Smooth muscle cell (in vitro differentiated cells): ENCODE data around the gene FHL3. TPM values are rescaled to one million over a fixed set of nuclear protein-coding genes. Genes with fewer than 3 reads are reported as not detected.

Experiments used
- DNase-seq: peaks from one replicate; lab custom pipeline; 2025; ENCODE audit not compliant: unreplicated experiment; lab: John Stamatoyannopoulos, UW
- H2AFZ ChIP-seq: fragments of 200-600 bp; sonication (generic); 2 replicates; pipeline ENCODE4 v1.6.0; 2016; ENCODE audit warnings: antibody characterized with exemption, low read depth, mild to moderate bottlenecking
- H3F3A ChIP-seq: fragments of 200-600 bp; sonication (generic); 2 replicates; pipeline ENCODE4 v1.6.0; 2017; ENCODE audit warnings: antibody characterized with exemption, low read depth
- H3K27ac ChIP-seq: fragments of 200-600 bp; sonication (generic); 2 replicates; pipeline ENCODE4 v1.5.1; 2016; ENCODE audit warnings: low read depth, mild to moderate bottlenecking
- H3K27me3 ChIP-seq: fragments of 200-600 bp; sonication (generic); 2 replicates; pipeline ENCODE4 v1.6.1; 2016; ENCODE audit warnings: low read depth, mild to moderate bottlenecking
- H3K36me3 ChIP-seq: fragments of 200-600 bp; sonication (generic); 2 replicates; pipeline ENCODE4 v1.5.1; 2016; ENCODE audit warnings: low read depth
- H3K4me1 ChIP-seq: fragments of 200-600 bp; sonication (generic); 2 replicates; pipeline ENCODE4 v1.5.1; 2016; ENCODE audit warnings: low read depth
- H3K4me2 ChIP-seq: fragments of 200-600 bp; sonication (generic); 2 replicates; pipeline ENCODE4 v1.6.0; 2016; ENCODE audit warnings: mild to moderate bottlenecking
- H3K4me3 ChIP-seq: fragments of 200-600 bp; sonication (generic); 2 replicates; pipeline ENCODE4 v1.5.1; 2016; ENCODE audit warnings: mild to moderate bottlenecking
- H3K79me2 ChIP-seq: fragments of 200-600 bp; sonication (generic); 2 replicates; pipeline ENCODE4 v1.6.0; 2016; ENCODE audit warnings: low read depth, mild to moderate bottlenecking
- H3K9ac ChIP-seq: fragments of 200-600 bp; sonication (generic); 2 replicates; pipeline ENCODE4 v1.6.0; 2016; ENCODE audit warnings: low read depth
- H3K9me3 ChIP-seq: fragments of 200-600 bp; sonication (generic); replicated peaks from 2 replicates; pipeline ENCODE4 v1.5.1; 2016; ENCODE audit warnings: low read depth
- H4K20me1 ChIP-seq: fragments of 200-600 bp; sonication (generic); 2 replicates; pipeline ENCODE4 v1.6.0; 2016; ENCODE audit warnings: low read depth
- CTCF ChIP-seq: fragments of 200-600 bp; sonication (generic); IDR thresholded peaks from 2 replicates; pipeline ENCODE4 v1.5.1; 2017; ENCODE audit warnings: borderline replicate concordance, mild to moderate bottlenecking, antibody characterized with exemption; ENCODE audit not compliant: insufficient read depth, poor library complexity, severe bottlenecking
- WGBS: methylation state at CpG from one replicate; pipeline ENCODE4 v1.1.7; 2016; ENCODE audit warnings: low lambda C conversion rate; 5-methylcytosine and 5-hydroxymethylcytosine counted together
- polyA plus RNA-seq: library from polyadenylated mRNA; unstranded; fragments of >200 nt; fragmentation: Nextera tagmentation; extraction: Ambion mirVana; gene quantifications from 2 replicates; pipeline ENCODE4 v1.2.1, GENCODE V29; 2016
- total RNA-seq: library from RNA; depleted of rRNA; stranded (reverse); fragments of >200 nt; gene quantifications from 2 replicates; pipeline ENCODE4 v1.2.3, GENCODE V29; 2014

FHL3 gene
- total and polyA plus RNA-seq, 2 experiments from 2014 or later, result 29.5 to 70.2 TPM

GRCh38 chr1:38044221-38045215, 39.2 kb upstream of the FHL3 start:
- no peak overlapping the region for H3K9ac ChIP-seq
- no peaks in the 10 kb centered on the region for H3K79me2 ChIP-seq
- H3F3A ChIP-seq, result no peaks in the 10 kb centered on the region
- peak overlapping the region; percentile 90 for H3K4me2 ChIP-seq
- peaks cover 3% of the 10 kb centered on the region for H4K20me1 ChIP-seq
- no peak overlapping the region for H3K27ac ChIP-seq
- H3K27me3 ChIP-seq, result peaks cover 62% of the 10 kb centered on the region
- TF ChIP-seq CTCF, result no peak
- 4% methylated on average over 59 of the region's 70 CpGs for WGBS
- no peaks in the 10 kb centered on the region for H3K9me3 ChIP-seq
- H3K4me3 ChIP-seq, result peak overlapping the region; percentile 53
- no peak overlapping the region for H2AFZ ChIP-seq
- no peaks in the 10 kb centered on the region for H3K36me3 ChIP-seq
- no peak for DNase-seq
- peaks cover 29% of the 10 kb centered on the region for H3K4me1 ChIP-seq

GRCh38 chr1:38043036-38043747, 37.9 kb upstream of the FHL3 start:
- no peak overlapping the region for H2AFZ ChIP-seq
- no peak overlapping the region for H3K4me3 ChIP-seq
- no peaks in the 10 kb centered on the region for H3K36me3 ChIP-seq
- H3K4me2 ChIP-seq, result no peak overlapping the region
- H3K79me2 ChIP-seq, result no peaks in the 10 kb centered on the region
- H3K9me3 ChIP-seq, result no peaks in the 10 kb centered on the region
- peaks cover 48% of the 10 kb centered on the region for H3K27me3 ChIP-seq
- H3K27ac ChIP-seq, result no peak overlapping the region
- 92% methylated on average over 12 of the region's 12 CpGs for WGBS
- TF ChIP-seq CTCF, result no peak
- H3F3A ChIP-seq, result no peaks in the 10 kb centered on the region
- no peak overlapping the region for H3K9ac ChIP-seq
- DNase-seq, result no peak
- peaks cover 28% of the 10 kb centered on the region for H3K4me1 ChIP-seq
- peaks cover 3% of the 10 kb centered on the region for H4K20me1 ChIP-seq

- H4K20me1 ChIP-seq, result peaks cover 3% of the 10 kb centered on the region
- no peaks in the 10 kb centered on the region for H3K9me3 ChIP-seq
- no peak overlapping the region for H2AFZ ChIP-seq
- no peak overlapping the region for H3K9ac ChIP-seq
- WGBS, result 90% methylated on average over 21 of the region's 21 CpGs
- H3F3A ChIP-seq, result no peaks in the 10 kb centered on the region
- no peak for TF ChIP-seq CTCF
- no peak overlapping the region for H3K27ac ChIP-seq
- H3K27me3 ChIP-seq, result peaks cover 46% of the 10 kb centered on the region
- DNase-seq, result no peak
- H3K4me2 ChIP-seq, result no peak overlapping the region
- no peak overlapping the region for H3K4me3 ChIP-seq
- no peaks in the 10 kb centered on the region for H3K36me3 ChIP-seq
- H3K79me2 ChIP-seq, result no peaks in the 10 kb centered on the region
- H3K4me1 ChIP-seq, result peaks cover 26% of the 10 kb centered on the region
Measured at GRCh38 chr1:38041936-38042834, 36.9 kb upstream of the FHL3 start.
